Panc1 (cell line): Measurements from ENCODE around the gene PPM1H. TPM values are rescaled to one million over a fixed set of nuclear protein-coding genes. Genes with fewer than 3 reads are reported as not detected.

Experiments
- ATAC-seq: fragments of 200-7000 bp; cut with Tn5 transposase; 2 replicates; pipeline ENCODE4 v1.9.1; 2020; ENCODE audit warnings: mild to moderate bottlenecking, moderate library complexity
- Bru-seq: library from RNA; stranded (reverse); fragments of 400-500 nt; gene quantifications from one replicate; lab custom pipeline; 2021; lab: Mats Ljungman, UMichigan
- BruChase-seq, 2 experiments: library from RNA; stranded (reverse); fragments of 400-500 nt; gene quantifications; one replicate each; lab custom pipeline; 2021; lab: Mats Ljungman, UMichigan
- BruUV-seq: library from RNA; stranded (reverse); fragments of 400-500 nt; replicated peaks from 2 replicates; lab custom pipeline; 2021; lab: Mats Ljungman, UMichigan
- CTCF ChIA-PET: fragments of 300-600 bp; sonication (Branson Sonifier 250); formaldehyde crosslinking; loops from one replicate; lab custom pipeline; 2022; ENCODE audit warnings: antibody characterized with exemption; lab: Charles Lee
- POLR2A ChIA-PET: fragments of 300-600 bp; sonication (Branson Sonifier 250); formaldehyde crosslinking; loops from one replicate; lab custom pipeline; 2022; ENCODE audit warnings: antibody characterized with exemption; lab: Charles Lee
- DNase-seq: peaks from one replicate; pipeline ENCODE4 v3.0.0-alpha.2; 2010; ENCODE audit warnings: low read depth, low spot score
- H3K27ac ChIP-seq: 2 replicates; pipeline ENCODE4 v1.5.1; 2011; ENCODE audit warnings: mild to moderate bottlenecking, low read length, inconsistent platforms
- H3K27me3 ChIP-seq: fragments of 200-500 bp; sonication (Bioruptor generic); 2 replicates; pipeline ENCODE4 v1.6.0; 2014; ENCODE audit warnings: low read length, inconsistent platforms; ENCODE audit not compliant: control insufficient read depth, insufficient read depth
- H3K36me3 ChIP-seq: fragments of 200-500 bp; sonication (Bioruptor generic); 2 replicates; pipeline ENCODE4 v1.5.1; 2014; ENCODE audit warnings: inconsistent platforms, mild to moderate bottlenecking, low read length, moderate library complexity; ENCODE audit not compliant: control insufficient read depth, insufficient read depth
- H3K4me1 ChIP-seq: 2 replicates; pipeline ENCODE4 v1.5.1; 2011; ENCODE audit warnings: inconsistent platforms, mild to moderate bottlenecking, low read length, moderate library complexity; ENCODE audit not compliant: control insufficient read depth, insufficient read depth
- H3K4me3 ChIP-seq, 2 experiments: 2 replicates each; pipeline ENCODE4 v1.5.1; 2011 to 2012; ENCODE audit warnings: low read depth in 2 of 2, low read length in 2 of 2, mild to moderate bottlenecking in 2 of 2, inconsistent platforms in 1 of 2, moderate library complexity in 1 of 2
- H3K9me3 ChIP-seq: fragments of 200-500 bp; sonication (Bioruptor generic); 2 replicates; pipeline ENCODE4 v1.5.1; 2014; ENCODE audit warnings: low read depth, mild to moderate bottlenecking, inconsistent platforms, low read length, moderate library complexity; ENCODE audit not compliant: control insufficient read depth, insufficient read depth
- CTCF ChIP-seq: fragments of 450-650 bp; IDR thresholded peaks from 2 replicates; pipeline ENCODE4 v1.5.1; 2017; ENCODE audit warnings: mild to moderate bottlenecking
- POLR2AphosphoS5 ChIP-seq: IDR thresholded peaks from 2 replicates; pipeline ENCODE4 v1.6.1; 2012; ENCODE audit warnings: mild to moderate bottlenecking, low read depth, low read length, moderate library complexity
- REST ChIP-seq, 2 experiments: IDR thresholded peaks; 2 replicates each; pipeline ENCODE4 v1.6.1; 2011 to 2012; ENCODE audit warnings: low read depth in 2 of 2, control low read depth in 1 of 2, low read length in 1 of 2, mild to moderate bottlenecking in 1 of 2, moderate library complexity in 1 of 2; ENCODE audit not compliant: insufficient read depth in 1 of 2
- SIN3A ChIP-seq: IDR thresholded peaks from 2 replicates; pipeline ENCODE4 v1.6.1; 2012; ENCODE audit warnings: low read depth, mild to moderate bottlenecking, low read length, moderate library complexity, borderline replicate concordance; ENCODE audit not compliant: insufficient read depth
- TCF7L2 ChIP-seq: IDR thresholded peaks from 2 replicates; pipeline ENCODE4 v1.6.1; 2011; ENCODE audit warnings: mild to moderate bottlenecking, low read depth, low read length, inconsistent platforms
- in situ Hi-C: cut with HindIII; loops from 2 replicates; pipeline ENCODE4 v1.10.0; 2016; ENCODE audit warnings: low sequenced_read_pairs, low pct_unique_long_range_greater_than_20kb
- intact Hi-C: fragments of 100-400 bp; cut with micrococcal nuclease; formaldehyde crosslinking; loops from one replicate; pipeline ENCODE4 v1.10.0; 2022; ENCODE audit not compliant: unreplicated experiment
- long read RNA-seq: library from polyadenylated mRNA; unstranded; transcript quantifications from one replicate; pipeline ENCODE4 v2.0.0, GENCODE V29; 2021; ENCODE audit not compliant: unreplicated experiment
- polyA plus RNA-seq: library from polyadenylated mRNA; unstranded; fragments of >200 nt; gene quantifications from one replicate; pipeline ENCODE4 v1.2.1, GENCODE V29; 2012; ENCODE audit warnings: missing spikeins; ENCODE audit not compliant: insufficient read length
- total RNA-seq: library from RNA; stranded (reverse); gene quantifications from one replicate; pipeline ENCODE4 v1.2.1, GENCODE V29; 2021; ENCODE audit not compliant: unreplicated experiment

PPM1H gene, protein sequence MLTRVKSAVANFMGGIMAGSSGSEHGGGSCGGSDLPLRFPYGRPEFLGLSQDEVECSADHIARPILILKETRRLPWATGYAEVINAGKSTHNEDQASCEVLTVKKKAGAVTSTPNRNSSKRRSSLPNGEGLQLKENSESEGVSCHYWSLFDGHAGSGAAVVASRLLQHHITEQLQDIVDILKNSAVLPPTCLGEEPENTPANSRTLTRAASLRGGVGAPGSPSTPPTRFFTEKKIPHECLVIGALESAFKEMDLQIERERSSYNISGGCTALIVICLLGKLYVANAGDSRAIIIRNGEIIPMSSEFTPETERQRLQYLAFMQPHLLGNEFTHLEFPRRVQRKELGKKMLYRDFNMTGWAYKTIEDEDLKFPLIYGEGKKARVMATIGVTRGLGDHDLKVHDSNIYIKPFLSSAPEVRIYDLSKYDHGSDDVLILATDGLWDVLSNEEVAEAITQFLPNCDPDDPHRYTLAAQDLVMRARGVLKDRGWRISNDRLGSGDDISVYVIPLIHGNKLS
- total RNA-seq (22.9 TPM), Bru-seq, nascent RNA (percentile 76 among the genes with signal in this experiment), BruChase-seq, experiment 1, labeled RNA remaining after a 2-hour chase (percentile 63 among the genes with signal in this experiment), BruChase-seq, experiment 2, labeled RNA remaining after a 6-hour chase (percentile 67 among the genes with signal in this experiment)
- 9.8 TPM for polyA plus RNA-seq
- long read RNA-seq, full-length matches to known transcripts, result 16 of 46 reads
- long read RNA-seq, partial matches to known transcripts, result 5 of 46 reads
- long read RNA-seq, other reads (novel, unspliced or antisense), result 25 of 46 reads

DNA sequence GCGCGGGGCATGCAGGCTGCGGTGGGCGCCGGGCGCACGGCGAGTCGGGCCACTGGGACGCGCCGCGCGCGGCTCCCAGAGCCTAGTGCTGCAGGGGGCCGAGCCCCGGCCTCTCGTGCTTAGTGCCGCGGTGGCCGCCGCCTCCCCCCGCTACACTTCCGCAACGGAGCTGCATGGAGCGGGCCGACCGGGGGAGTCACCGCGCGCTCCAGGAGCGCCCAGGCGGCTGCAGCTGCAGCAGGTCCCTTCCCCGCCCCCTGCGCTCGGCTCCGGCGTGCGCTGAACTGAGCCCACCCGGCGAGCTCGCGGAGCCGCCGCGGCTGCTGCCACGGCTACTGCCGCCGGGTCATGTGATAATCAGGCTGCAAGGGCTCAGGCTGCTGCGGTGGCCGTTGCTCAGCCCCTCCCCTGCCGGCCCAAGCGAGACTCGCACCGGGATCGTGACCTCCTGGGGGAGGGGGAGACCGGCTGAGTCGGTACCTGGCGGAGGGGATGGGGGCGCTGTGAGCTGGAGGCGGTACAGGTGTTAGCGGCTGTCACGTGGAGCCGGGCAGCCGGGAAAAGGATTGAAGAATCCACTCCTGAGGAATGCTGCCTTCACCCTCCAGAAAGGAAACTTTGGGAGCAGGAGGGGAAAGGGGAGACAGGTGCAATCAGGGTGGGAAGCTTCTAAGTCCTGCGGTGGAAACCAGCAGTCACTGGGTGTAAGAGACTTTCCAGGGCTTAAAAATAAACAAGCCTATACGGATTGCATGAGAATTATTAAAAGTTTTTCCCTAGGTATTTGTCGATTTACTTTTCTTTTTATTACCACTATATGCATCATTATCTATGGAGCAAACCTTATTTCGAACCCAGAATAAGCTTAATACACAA is at the start of gene PPM1H:
TSS of gene PPM1H (minus strand) at position 352 of the 876 bp plus-strand sequence. CDS start 414 bp downstream, outside the sequence.
- Histone ChIP-seq H3K4me3 (peak within 1 kb of the TSS; percentile 75 to 87), H3K4me1 (peaks cover 28% of the 10 kb centered on the region), H3K9me3 (no peaks in the 10 kb centered on the region), H3K36me3 (no peaks in the 10 kb centered on the region), H3K27me3 (no peaks in the 10 kb centered on the region), H3K27ac (peak within 1 kb of the TSS; percentile 84)
- TF ChIP-seq REST (IDR thresholded peaks at IDR 0.05; ENCODE audit: insufficient read depth in 1 of 2, low read depth in 2 of 2, low read length in 1 of 2) (no peak), CTCF (peak; percentile 76), SIN3A (peak; percentile 40; the same call in 1 of the 2 replicates), POLR2AphosphoS5 (peak; percentile 38; the same call in 1 of the 2 replicates), TCF7L2 (no peak)
- DNase-seq, result peak; percentile 28
- BruUV-seq, result no TSS peak
- ChIA-PET CTCF (interaction anchor here (0.8 kb wide), 1 partner anchor 9 kb away, joined by 3 read pairs; no protein-coding TSS in a partner anchor), POLR2A (interaction anchor here (0.5 kb wide), 1 partner anchor 165 kb away, joined by 3 read pairs; no protein-coding TSS in a partner anchor)
- ATAC-seq, result peak; percentile 92
- intact Hi-C loops, result no loop called here
- in situ Hi-C loops, result no loop called here

GRCh38 chr12:62983594-62983993 is 48.6 kb upstream of the PPM1H start:
- POLR2A ChIA-PET, result interaction anchor here (0.7 kb wide), 1 partner anchor 11 kb away, joined by 14 read pairs; no protein-coding TSS in a partner anchor
- ATAC-seq, result no peak
- no TSS peak for BruUV-seq

More at GRCh38 chr12:62983594-62983993, 48.6 kb upstream of the PPM1H start:
- H3K27me3 ChIP-seq, result no peaks in the 10 kb centered on the region; the same call in 1 of the 2 replicates
- in situ Hi-C loops (no loop called here), intact Hi-C loops (no loop called here)
- DNase-seq, result no peak
- no peak overlapping the region for H3K27ac ChIP-seq
- CTCF ChIA-PET, result no interaction called here
- H3K9me3 ChIP-seq, result no peaks in the 10 kb centered on the region
- no peak for TF ChIP-seq SIN3A
- no peak for TF ChIP-seq TCF7L2
- TF ChIP-seq CTCF, result peak; percentile 58
- H3K36me3 ChIP-seq, result no peaks in the 10 kb centered on the region
- no peak overlapping the region for H3K4me3 ChIP-seq
- H3K4me1 ChIP-seq, result no peaks in the 10 kb centered on the region
